Stimulated activated CD8-positive, alpha-beta memory T cell treated with anti-CD3 and anti-CD28 coated beads, Interleukin-4, amount 100 ng/mL, for 48 hours (primary cell): ENCODE measurements around the gene PTPN3.

Experiments
- DNase-seq: peaks from one replicate; pipeline ENCODE4 v3.0.0-alpha.2; 2020

The PTPN3 gene

DNA sequence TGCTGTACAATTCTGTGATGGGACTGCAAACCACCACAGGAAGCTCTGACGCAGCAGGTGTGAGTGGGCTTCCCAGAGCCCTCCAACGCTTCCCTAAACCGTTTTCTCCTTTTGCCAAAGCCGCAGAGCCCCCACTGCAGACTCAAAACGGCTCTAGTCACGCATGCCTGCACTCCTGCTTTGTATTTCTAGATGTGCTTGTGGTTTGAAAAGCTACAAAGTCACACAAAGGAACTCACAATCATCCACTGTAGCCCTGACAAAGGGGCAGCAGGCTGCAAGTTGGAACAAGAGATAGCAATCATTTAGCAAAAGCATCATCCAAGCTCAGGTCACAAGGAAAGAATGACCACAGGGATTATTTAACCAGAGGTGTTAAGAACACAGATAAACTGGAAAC is 79.3 kb downstream of the PTPN3 start:
- peak; percentile 43 for DNase-seq

- DNase-seq, result no peak
Measured at GRCh38 chr9:109417585-109418544, 80.2 kb downstream of the PTPN3 start.

GRCh38 chr9:109417054-109417453 is 81.1 kb downstream of the PTPN3 start:
- no peak for DNase-seq

GRCh38 chr9:109416135-109416706 is 81.9 kb downstream of the PTPN3 start:
- DNase-seq, result no peak

- no peak for DNase-seq
Measured at GRCh38 chr9:109414125-109414785, 83.9 kb downstream of the PTPN3 start.

DNA sequence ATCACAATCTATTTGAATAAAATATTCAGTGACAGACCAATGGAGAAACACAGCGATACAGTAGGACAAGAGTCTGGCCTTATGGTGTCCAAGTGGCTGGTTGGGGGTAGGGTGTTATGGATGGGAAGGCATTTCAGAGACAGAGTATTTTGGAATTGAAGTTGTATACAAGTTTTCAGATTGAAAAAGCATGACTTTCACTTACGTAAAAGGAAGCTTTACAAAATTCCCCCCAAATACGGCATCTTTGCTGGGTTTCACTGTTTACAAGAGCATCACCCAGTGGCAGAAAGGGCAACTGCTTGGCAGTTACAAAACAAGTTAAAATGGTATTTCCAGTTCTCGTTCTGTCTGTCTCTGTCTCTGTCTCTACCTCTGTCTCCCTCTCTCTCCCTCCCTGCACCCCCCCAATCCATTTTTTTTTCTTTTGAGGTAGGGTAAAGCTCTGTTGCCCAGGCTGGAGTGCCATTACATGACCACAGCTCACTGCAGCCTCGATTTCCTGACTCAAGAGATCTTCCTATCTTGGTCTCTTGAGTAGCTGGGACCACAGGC is 86.2 kb downstream of the PTPN3 start:
- DNase-seq, result peak; percentile 42

DNA sequence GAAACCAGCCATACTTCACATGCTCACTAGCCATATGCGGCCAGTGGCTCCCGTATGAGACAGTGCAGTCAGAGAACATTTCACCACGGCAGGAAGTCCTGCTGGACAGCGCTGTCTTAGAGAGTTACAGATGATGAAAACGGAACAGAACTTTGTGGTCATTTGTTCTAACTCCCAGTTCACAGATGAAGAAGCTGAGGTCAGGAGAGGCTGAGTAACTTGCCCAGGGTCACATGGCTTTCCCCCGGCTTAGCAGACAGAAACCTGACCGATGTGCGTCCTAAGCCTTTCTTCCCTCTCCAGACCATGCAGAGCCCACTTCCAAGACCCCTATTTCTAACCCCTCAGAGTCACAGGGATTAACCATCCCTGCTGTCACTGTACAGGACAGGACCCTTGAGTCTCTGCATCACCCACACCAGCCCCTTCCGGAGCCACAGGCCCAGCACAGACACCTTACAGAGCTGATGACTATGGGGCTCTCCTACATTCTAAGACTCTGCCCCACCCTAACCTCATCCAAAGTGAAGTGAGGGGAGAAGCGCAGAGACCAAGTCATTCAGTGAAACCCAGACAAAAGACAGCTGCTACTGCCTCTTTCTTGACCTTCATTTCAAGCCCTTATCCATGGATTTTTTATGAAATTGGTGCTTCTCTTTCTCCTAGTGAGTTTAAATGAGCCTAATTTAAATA is 86.9 kb downstream of the PTPN3 start:
- peak; percentile 36 for DNase-seq

GRCh38 chr9:109409773-109410397 is 88.2 kb downstream of the PTPN3 start:
- DNase-seq, result peak; percentile 48

DNA sequence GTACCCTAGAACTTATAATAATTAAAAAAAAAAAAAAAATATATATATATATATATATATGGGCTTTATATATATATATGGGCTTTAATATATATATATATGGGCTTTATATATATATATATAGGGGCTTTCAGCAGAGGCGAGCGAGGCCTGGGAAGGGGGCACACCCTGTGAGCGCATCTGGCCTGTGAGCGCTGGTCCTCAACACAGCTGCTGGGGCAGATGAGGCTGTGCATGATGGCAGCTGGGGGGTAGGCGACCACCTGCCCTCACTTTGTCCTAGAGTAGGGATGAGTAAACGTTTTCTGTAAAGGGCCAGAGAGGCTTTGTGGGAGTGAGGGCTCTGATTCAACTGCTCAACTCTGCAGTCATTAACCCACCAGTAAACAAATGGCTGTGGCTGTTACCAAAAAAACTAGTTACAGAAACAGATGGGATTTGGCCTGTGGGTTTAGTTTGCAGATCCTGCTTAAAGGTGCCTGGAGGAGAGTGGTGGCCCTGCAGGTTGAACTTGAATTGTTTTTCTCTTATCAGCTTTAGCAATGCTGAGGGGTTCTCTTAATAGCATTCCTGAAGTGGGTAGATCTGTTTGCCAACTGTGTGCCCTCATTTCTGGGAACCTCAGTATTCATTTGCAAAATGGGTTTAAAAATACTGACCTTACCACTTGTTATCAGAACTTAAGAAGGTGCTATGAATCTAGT is 89.2 kb downstream of the PTPN3 start:
- no peak for DNase-seq

- DNase-seq, result no peak
Measured at GRCh38 chr9:109403766-109404320, 94.3 kb downstream of the PTPN3 start.

DNA sequence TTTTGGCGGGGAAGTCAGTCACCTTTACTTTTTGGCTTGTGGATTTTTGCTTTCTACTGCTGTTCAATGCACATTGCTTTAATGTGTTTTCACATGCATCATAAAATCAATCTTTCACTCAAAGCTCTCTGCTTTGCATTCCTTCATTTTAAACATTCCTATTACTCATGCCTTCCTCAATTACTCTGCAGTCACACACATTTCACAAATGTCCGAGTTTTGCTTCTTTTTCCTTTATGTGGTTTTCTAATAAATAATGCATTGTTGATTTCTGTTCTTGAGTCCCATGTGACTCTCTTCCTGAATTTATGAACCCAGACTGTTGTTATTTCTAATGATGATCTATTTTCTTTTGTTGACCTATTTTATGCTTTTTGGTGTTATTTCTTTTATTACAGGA is 95.0 kb downstream of the PTPN3 start:
- DNase-seq, result no peak

DNA sequence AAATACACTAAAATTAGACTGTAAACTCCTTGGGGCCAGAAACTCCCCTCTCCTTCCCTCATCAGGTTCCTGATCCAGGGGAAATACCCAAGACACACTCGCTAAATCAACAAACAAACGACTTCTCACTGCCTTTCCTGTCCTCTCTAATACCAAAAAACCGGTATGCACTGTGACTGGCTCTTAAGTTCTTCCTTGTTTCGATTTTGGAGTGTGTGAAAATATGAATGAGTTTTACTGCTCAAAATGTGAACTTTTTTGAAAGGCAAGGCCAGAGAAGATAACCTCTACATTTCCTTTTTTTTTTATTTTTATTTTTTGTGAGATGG is 96.2 kb downstream of the PTPN3 start:
- DNase-seq, result no peak

- peak; percentile 72 for DNase-seq
Measured at GRCh38 chr9:109401169-109401989, 96.7 kb downstream of the PTPN3 start.

DNA sequence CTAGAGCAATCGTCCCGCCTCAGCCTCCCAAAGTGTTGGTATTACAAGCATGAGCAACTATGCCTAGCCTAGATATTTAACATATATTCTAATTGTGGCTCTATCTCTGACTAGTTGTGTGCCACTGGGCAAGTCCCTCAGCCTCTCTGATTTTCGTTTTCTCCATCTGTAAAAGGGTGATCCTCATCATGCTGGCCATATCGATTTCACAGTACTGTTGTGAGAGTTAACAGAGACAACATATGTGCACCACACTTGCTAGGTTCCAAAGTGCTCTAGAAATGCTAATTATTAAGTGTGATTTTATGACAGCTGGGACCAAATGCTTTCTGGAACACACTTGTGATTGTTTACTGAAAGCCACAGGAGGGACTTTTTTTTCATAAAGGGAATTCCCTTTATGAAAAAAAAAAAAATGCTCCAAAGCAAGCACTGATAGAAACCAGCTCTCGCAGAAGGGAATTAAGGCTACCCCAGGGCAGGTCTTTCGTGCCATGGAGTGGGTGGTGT is 98.8 kb downstream of the PTPN3 start:
- no peak for DNase-seq

DNA sequence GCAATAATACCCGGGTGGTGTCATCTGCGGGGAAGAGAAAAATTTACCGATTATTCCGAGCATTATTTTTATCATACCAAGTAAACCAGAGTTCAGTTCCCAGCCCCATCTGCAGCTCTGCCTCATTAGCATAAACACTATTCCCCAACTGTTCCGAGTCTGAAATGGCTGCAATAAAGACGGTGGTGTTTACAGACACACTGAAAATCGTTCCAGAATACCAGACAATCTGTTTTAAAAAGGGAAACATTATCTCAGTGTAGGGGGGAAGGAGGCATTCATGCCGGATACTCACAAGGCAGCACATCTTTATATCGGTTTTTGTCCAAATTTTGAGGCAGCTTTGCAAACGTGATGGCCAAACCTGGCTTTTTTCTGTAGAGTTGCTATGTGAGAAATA is 106.9 kb downstream of the PTPN3 start:
- DNase-seq, result no peak

DNA sequence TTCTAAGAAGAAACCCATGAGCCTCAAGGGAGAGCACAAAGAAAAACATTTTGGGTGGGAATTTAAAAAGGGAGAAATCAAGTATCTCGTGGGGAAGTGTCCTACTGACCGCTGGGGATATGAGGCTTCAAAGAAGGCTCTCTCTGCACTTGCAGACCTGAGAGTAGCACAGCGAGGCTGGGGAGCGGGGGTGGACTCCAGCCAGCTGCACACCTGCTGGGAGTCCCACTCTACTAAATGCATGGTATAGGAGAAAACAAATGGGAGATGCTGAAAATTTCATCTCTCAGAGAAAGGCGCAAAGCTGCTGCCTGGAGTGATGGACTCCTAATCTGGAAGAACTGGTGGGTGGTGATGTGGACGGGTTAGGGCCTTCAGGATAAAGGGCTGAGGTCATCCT is 110.3 kb downstream of the PTPN3 start:
- DNase-seq, result no peak

GRCh38 chr9:109387206-109387605 is 110.9 kb downstream of the PTPN3 start:
- no peak for DNase-seq

- DNase-seq, result no peak
Measured at GRCh38 chr9:109385499-109385898, 112.6 kb downstream of the PTPN3 start.

DNA sequence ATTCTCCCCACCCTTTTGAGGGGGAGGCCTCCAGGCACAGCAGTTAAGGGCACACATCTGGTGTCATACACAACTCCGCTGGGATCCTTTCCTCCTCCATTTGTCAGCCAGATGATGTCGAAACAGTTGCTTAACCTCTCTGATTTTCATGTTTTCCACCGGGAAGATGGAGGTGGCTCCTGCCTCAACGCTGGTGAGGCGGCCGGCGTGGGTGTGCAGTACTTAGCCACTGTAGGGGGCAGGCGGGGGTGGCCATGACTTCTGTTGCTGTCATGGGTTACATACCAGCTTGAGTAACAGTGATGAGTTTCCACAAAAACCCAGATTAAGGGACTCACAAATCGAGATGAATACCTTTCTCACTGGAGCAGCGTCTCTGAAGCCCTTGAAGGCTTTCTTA is 114.2 kb downstream of the PTPN3 start:
- no peak for DNase-seq

DNA sequence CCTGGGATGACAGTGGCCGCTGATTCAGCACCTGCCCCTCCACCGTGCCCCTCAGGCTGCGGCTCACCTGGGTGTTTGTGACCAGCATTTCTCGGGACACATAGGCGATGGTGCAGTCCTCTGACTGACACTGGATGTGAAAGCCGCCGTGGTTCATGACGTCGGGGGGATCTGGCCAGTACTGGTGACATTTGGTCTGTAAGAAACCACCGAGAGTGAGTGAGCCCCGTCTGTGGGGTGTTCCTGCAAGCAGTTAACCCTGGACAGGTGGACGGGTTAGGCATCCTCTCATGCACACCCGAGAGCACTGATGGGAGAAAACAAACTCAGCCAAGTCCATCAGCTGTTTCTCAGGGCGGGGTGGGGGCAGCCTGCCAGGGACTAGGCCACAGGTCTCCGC is 114.8 kb downstream of the PTPN3 start:
- DNase-seq, result no peak
